H1 (cell line): ENCODE measurements around the gene IREB2. TPM values are rescaled to one million over a fixed set of nuclear protein-coding genes. Genes with fewer than 3 reads are reported as not detected.

Experiments
- BACH1 ChIP-seq: IDR thresholded peaks from 2 replicates; pipeline ENCODE4 v1.6.1; 2012; ENCODE audit warnings: low read length, improper control_type of control experiment
- CREB1 ChIP-seq: IDR thresholded peaks from 2 replicates; pipeline ENCODE4 v1.6.1; 2012; ENCODE audit warnings: inconsistent platforms
- EZH2 ChIP-seq: fragments of 200-600 bp; sonication (generic); IDR thresholded peaks from 2 replicates; pipeline ENCODE4 v1.7.1; 2012; ENCODE audit warnings: low read depth, mild to moderate bottlenecking, moderate library complexity, low read length, inconsistent platforms; ENCODE audit not compliant: severe bottlenecking
- NRF1 ChIP-seq: IDR thresholded peaks from 2 replicates; pipeline ENCODE4 v1.6.1; 2011; ENCODE audit warnings: mild to moderate bottlenecking, low read depth, low read length, improper control_type of control experiment
- polyA plus RNA-seq, 7 experiments: library from polyadenylated mRNA; depleted of rRNA in 3 of 7; stranded (reverse) in 5 of 7; unstranded in 2 of 7; fragments of >200 nt in 5 of 7; fragments of 200-250 nt in 2 of 7; gene quantifications; 1 replicate in 5 of 7; 2 replicates in 1 of 7; 4 replicates in 1 of 7; pipeline versions ENCODE4 v1.2.1 to v1.2.3, GENCODE V29; 2011 to 2013; ENCODE audit warnings: missing spikeins in 2 of 7, mixed read lengths in 2 of 7
- total RNA-seq: library from RNA; stranded (reverse); fragmentation: NEBNext Ultra II Directional; extraction: Animal tissue kit (Norgen Biotek cat#: 25700); gene quantifications from 2 replicates; pipeline ENCODE4 v1.2.1, GENCODE V29; 2021

Gene IREB2
- total and polyA plus RNA-seq, 2 of the 8 experiments (the other 6 are each of a cell fraction or from before 2014, with no cell fraction given): 21.0 to 103 TPM

- no peak for TF ChIP-seq NRF1
- TF ChIP-seq CREB1: no peak
- no peak for TF ChIP-seq EZH2
- TF ChIP-seq BACH1: no peak
Observed at GRCh38 chr15:78389738-78390137, 48.3 kb upstream of the IREB2 start (continued).
